ENCODE measurements around the gene ATP5MC3.

ATP5MC3 gene

GRCh38 chr2:175195012-175195411 lies 13.5 kb upstream of the ATP5MC3 start:
- no peak overlapping the region for H3K27ac ChIP-seq (ENCODE audit: low read length)
- H3K27me3 ChIP-seq (ENCODE audit: control insufficient read depth in 1 of 2, insufficient read depth in 2 of 2, low read length in 2 of 2) = no peaks in the 10 kb centered on the region
- no peak overlapping the region for H3K4me3 ChIP-seq (ENCODE audit: low read length in 2 of 2)
- no peaks in the 10 kb centered on the region for H3K9me3 ChIP-seq (ENCODE audit: control insufficient read depth in 2 of 2, low read length in 2 of 2)
- H3K9ac ChIP-seq (ENCODE audit: low read length in 2 of 2) = no peak overlapping the region
- no peaks in the 10 kb centered on the region for H3K4me1 ChIP-seq (ENCODE audit: control insufficient read depth, insufficient read depth, low read length)
- H3K36me3 ChIP-seq (ENCODE audit: control insufficient read depth in 2 of 2, insufficient read depth in 2 of 2, low read length in 2 of 2) = no peaks in the 10 kb centered on the region

- Histone ChIP-seq H3K27me3 (ENCODE audit: control insufficient read depth in 1 of 2, insufficient read depth in 2 of 2, low read length in 2 of 2) (no peaks in the 10 kb centered on the region), H3K9me3 (ENCODE audit: control insufficient read depth in 2 of 2, low read length in 2 of 2) (no peaks in the 10 kb centered on the region), H3K4me1 (ENCODE audit: control insufficient read depth, insufficient read depth, low read length) (no peaks in the 10 kb centered on the region), H3K36me3 (ENCODE audit: control insufficient read depth in 2 of 2, insufficient read depth in 2 of 2, low read length in 2 of 2) (no peaks in the 10 kb centered on the region), H3K4me3 (ENCODE audit: low read length in 2 of 2) (no peak overlapping the region), H3K9ac (ENCODE audit: low read length in 2 of 2) (no peak overlapping the region), H3K27ac (ENCODE audit: low read length) (no peak overlapping the region)
These were observed 7.3 kb upstream of the ATP5MC3 start for GRCh38 chr2:175188761-175189160.

- Histone ChIP-seq H3K27me3 (ENCODE audit: control insufficient read depth in 1 of 2, insufficient read depth in 2 of 2, low read length in 2 of 2) (no peaks in the 10 kb centered on the region), H3K4me3 (ENCODE audit: low read length in 2 of 2) (no peak overlapping the region), H3K9me3 (ENCODE audit: control insufficient read depth in 2 of 2, low read length in 2 of 2) (no peaks in the 10 kb centered on the region), H3K27ac (ENCODE audit: low read length) (no peak overlapping the region), H3K36me3 (ENCODE audit: control insufficient read depth in 2 of 2, insufficient read depth in 2 of 2, low read length in 2 of 2) (no peaks in the 10 kb centered on the region), H3K9ac (ENCODE audit: low read length in 2 of 2) (no peak overlapping the region), H3K4me1 (ENCODE audit: control insufficient read depth, insufficient read depth, low read length) (no peaks in the 10 kb centered on the region)
These were observed 5.9 kb upstream of the ATP5MC3 start for GRCh38 chr2:175187378-175187777.

- H3K9me3 ChIP-seq (ENCODE audit: control insufficient read depth in 2 of 2, low read length in 2 of 2) = no peaks in the 10 kb centered on the region
- H3K27me3 ChIP-seq (ENCODE audit: control insufficient read depth in 1 of 2, insufficient read depth in 2 of 2, low read length in 2 of 2) = no peaks in the 10 kb centered on the region
- no peak overlapping the region for H3K9ac ChIP-seq (ENCODE audit: low read length in 2 of 2)
- H3K36me3 ChIP-seq (ENCODE audit: control insufficient read depth in 2 of 2, insufficient read depth in 2 of 2, low read length in 2 of 2) = peaks cover 5 to 8% of the 10 kb centered on the region in 2 donors
- peaks cover 5% of the 10 kb centered on the region for H3K4me1 ChIP-seq (ENCODE audit: control insufficient read depth, insufficient read depth, low read length)
- H3K4me3 ChIP-seq (ENCODE audit: low read length in 2 of 2) = no peak overlapping the region
- H3K27ac ChIP-seq (ENCODE audit: low read length) = no peak overlapping the region
These were observed 2.2 kb upstream of the ATP5MC3 start for GRCh38 chr2:175183674-175184073.

- Histone ChIP-seq H3K27ac (ENCODE audit: low read length) (peak overlapping the region; percentile 88), H3K4me1 (ENCODE audit: control insufficient read depth, insufficient read depth, low read length) (peaks cover 5% of the 10 kb centered on the region), H3K4me3 (ENCODE audit: low read length in 2 of 2) (peak overlapping the region; percentile 71 to 95), H3K36me3 (ENCODE audit: control insufficient read depth in 2 of 2, insufficient read depth in 2 of 2, low read length in 2 of 2) (peaks cover 15 to 22% of the 10 kb centered on the region in 2 donors), H3K9ac (ENCODE audit: low read length in 2 of 2) (peak overlapping the region; percentile 97 to 98), H3K27me3 (ENCODE audit: control insufficient read depth in 1 of 2, insufficient read depth in 2 of 2, low read length in 2 of 2) (no peaks in the 10 kb centered on the region), H3K9me3 (ENCODE audit: control insufficient read depth in 2 of 2, low read length in 2 of 2) (no peaks in the 10 kb centered on the region)
These were observed 383 bp upstream of the ATP5MC3 start for GRCh38 chr2:175181877-175182308.

GRCh38 chr2:175180701-175181103 lies 808 bp downstream of the ATP5MC3 start:
- Histone ChIP-seq H3K27ac (ENCODE audit: low read length) (peak overlapping the region; percentile 88), H3K4me1 (ENCODE audit: control insufficient read depth, insufficient read depth, low read length) (peaks cover 5% of the 10 kb centered on the region), H3K27me3 (ENCODE audit: control insufficient read depth in 1 of 2, insufficient read depth in 2 of 2, low read length in 2 of 2) (no peaks in the 10 kb centered on the region)

GRCh38 chr2:175176624-175177023 lies 4.9 kb downstream of the ATP5MC3 start:
- no peaks in the 10 kb centered on the region for H3K9me3 ChIP-seq (ENCODE audit: control insufficient read depth in 2 of 2, low read length in 2 of 2)
- no peak overlapping the region for H3K9ac ChIP-seq (ENCODE audit: low read length in 2 of 2)
- peaks cover 21 to 37% of the 10 kb centered on the region in 2 donors for H3K36me3 ChIP-seq (ENCODE audit: control insufficient read depth in 2 of 2, insufficient read depth in 2 of 2, low read length in 2 of 2)

More at GRCh38 chr2:175180701-175181103, 808 bp downstream of the ATP5MC3 start:
- Histone ChIP-seq H3K36me3 (ENCODE audit: control insufficient read depth in 2 of 2, insufficient read depth in 2 of 2, low read length in 2 of 2) (peaks cover 17 to 30% of the 10 kb centered on the region in 2 donors), H3K9me3 (ENCODE audit: control insufficient read depth in 2 of 2, low read length in 2 of 2) (no peaks in the 10 kb centered on the region), H3K9ac (ENCODE audit: low read length in 2 of 2) (peak overlapping the region; percentile 97 to 98), H3K4me3 (ENCODE audit: low read length in 2 of 2) (peak overlapping the region; percentile 71 to 95)

GRCh38 chr2:175175896-175176295 lies 5.6 kb downstream of the ATP5MC3 start:
- no peaks in the 10 kb centered on the region for H3K4me1 ChIP-seq (ENCODE audit: control insufficient read depth, insufficient read depth, low read length)
- H3K27ac ChIP-seq (ENCODE audit: low read length) = no peak overlapping the region
- no peak overlapping the region for H3K9ac ChIP-seq (ENCODE audit: low read length in 2 of 2)
- no peaks in the 10 kb centered on the region for H3K9me3 ChIP-seq (ENCODE audit: control insufficient read depth in 2 of 2, low read length in 2 of 2)
- peaks cover 21 to 37% of the 10 kb centered on the region in 2 donors for H3K36me3 ChIP-seq (ENCODE audit: control insufficient read depth in 2 of 2, insufficient read depth in 2 of 2, low read length in 2 of 2)
- no peaks in the 10 kb centered on the region for H3K27me3 ChIP-seq (ENCODE audit: control insufficient read depth in 1 of 2, insufficient read depth in 2 of 2, low read length in 2 of 2)
- H3K4me3 ChIP-seq (ENCODE audit: low read length in 2 of 2) = no peak overlapping the region

More at GRCh38 chr2:175176624-175177023, 4.9 kb downstream of the ATP5MC3 start:
- peaks cover under 1% of the 10 kb centered on the region for H3K4me1 ChIP-seq (ENCODE audit: control insufficient read depth, insufficient read depth, low read length)
- no peaks in the 10 kb centered on the region for H3K27me3 ChIP-seq (ENCODE audit: control insufficient read depth in 1 of 2, insufficient read depth in 2 of 2, low read length in 2 of 2)
- H3K27ac ChIP-seq (ENCODE audit: low read length) = no peak overlapping the region
- H3K4me3 ChIP-seq (ENCODE audit: low read length in 2 of 2) = no peak overlapping the region

GRCh38 chr2:175175320-175175719 lies 6.2 kb downstream of the ATP5MC3 start:
- Histone ChIP-seq H3K9ac (ENCODE audit: low read length in 2 of 2) (no peak overlapping the region), H3K27me3 (ENCODE audit: control insufficient read depth in 1 of 2, insufficient read depth in 2 of 2, low read length in 2 of 2) (no peaks in the 10 kb centered on the region), H3K4me3 (ENCODE audit: low read length in 2 of 2) (no peak overlapping the region), H3K9me3 (ENCODE audit: control insufficient read depth in 2 of 2, low read length in 2 of 2) (no peaks in the 10 kb centered on the region), H3K36me3 (ENCODE audit: control insufficient read depth in 2 of 2, insufficient read depth in 2 of 2, low read length in 2 of 2) (peaks cover 21 to 37% of the 10 kb centered on the region in 2 donors), H3K4me1 (ENCODE audit: control insufficient read depth, insufficient read depth, low read length) (no peaks in the 10 kb centered on the region), H3K27ac (ENCODE audit: low read length) (no peak overlapping the region)

GRCh38 chr2:175170659-175171304 lies 10.7 kb downstream of the ATP5MC3 start:
- Histone ChIP-seq H3K36me3 (ENCODE audit: control insufficient read depth in 2 of 2, insufficient read depth in 2 of 2, low read length in 2 of 2) (peaks cover 4 to 8% of the 10 kb centered on the region in 2 donors), H3K27me3 (ENCODE audit: control insufficient read depth in 1 of 2, insufficient read depth in 2 of 2, low read length in 2 of 2) (no peaks in the 10 kb centered on the region), H3K4me3 (ENCODE audit: low read length in 2 of 2) (no peak overlapping the region), H3K9me3 (ENCODE audit: control insufficient read depth in 2 of 2, low read length in 2 of 2) (no peaks in the 10 kb centered on the region), H3K27ac (ENCODE audit: low read length) (no peak overlapping the region), H3K4me1 (ENCODE audit: control insufficient read depth, insufficient read depth, low read length) (no peaks in the 10 kb centered on the region), H3K9ac (ENCODE audit: low read length in 2 of 2) (no peak overlapping the region)

- Histone ChIP-seq H3K36me3 (ENCODE audit: control insufficient read depth in 2 of 2, insufficient read depth in 2 of 2, low read length in 2 of 2) (peaks cover 0 to 3% of the 10 kb centered on the region in 2 donors), H3K27me3 (ENCODE audit: control insufficient read depth in 1 of 2, insufficient read depth in 2 of 2, low read length in 2 of 2) (no peaks in the 10 kb centered on the region), H3K4me3 (ENCODE audit: low read length in 2 of 2) (no peak overlapping the region), H3K4me1 (ENCODE audit: control insufficient read depth, insufficient read depth, low read length) (no peaks in the 10 kb centered on the region), H3K9me3 (ENCODE audit: control insufficient read depth in 2 of 2, low read length in 2 of 2) (no peaks in the 10 kb centered on the region), H3K27ac (ENCODE audit: low read length) (no peak overlapping the region), H3K9ac (ENCODE audit: low read length in 2 of 2) (no peak overlapping the region)
These were observed 12.3 kb downstream of the ATP5MC3 start for GRCh38 chr2:175169191-175169590.

Data from stomach smooth muscle (tissue), 2 donors.